Stimulated activated CD4-positive, alpha-beta T cell treated with anti-CD3 and anti-CD28 coated beads, Interleukin-4, amount 100 ng/mL, for 1 hour (primary cell): Measurements from ENCODE around the gene PCSK1.
"Not testable (repeated sequence)": the region's sequence is repeated elsewhere in the genome, so short reads cannot be mapped to it uniquely, and the experiment has no call there.

Experiments
- DNase-seq: peaks from one replicate; pipeline ENCODE4 v3.0.0-alpha.2; 2020

PCSK1 gene

DNA sequence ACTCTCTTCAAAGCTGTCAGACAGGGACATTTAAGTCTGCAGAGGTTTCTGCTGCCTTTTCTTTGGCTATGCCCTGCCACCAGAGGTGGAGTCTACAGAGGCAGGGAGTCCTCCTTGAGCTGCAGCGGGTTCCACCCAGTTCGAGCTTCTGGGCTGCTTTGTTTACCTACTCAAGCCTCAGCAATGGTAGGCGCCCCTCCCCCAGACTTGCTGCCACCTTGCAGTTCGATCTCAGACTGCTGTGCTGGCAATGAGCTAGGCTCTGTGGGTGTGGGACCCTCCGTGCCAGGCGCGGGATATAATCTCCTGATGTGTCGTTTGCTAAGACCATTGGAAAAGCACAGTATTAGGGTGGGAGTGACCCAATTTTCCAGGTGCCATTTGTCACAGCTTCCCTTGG lies 65.7 kb downstream of the PCSK1 start:
- not testable (repeated sequence) for DNase-seq

DNA sequence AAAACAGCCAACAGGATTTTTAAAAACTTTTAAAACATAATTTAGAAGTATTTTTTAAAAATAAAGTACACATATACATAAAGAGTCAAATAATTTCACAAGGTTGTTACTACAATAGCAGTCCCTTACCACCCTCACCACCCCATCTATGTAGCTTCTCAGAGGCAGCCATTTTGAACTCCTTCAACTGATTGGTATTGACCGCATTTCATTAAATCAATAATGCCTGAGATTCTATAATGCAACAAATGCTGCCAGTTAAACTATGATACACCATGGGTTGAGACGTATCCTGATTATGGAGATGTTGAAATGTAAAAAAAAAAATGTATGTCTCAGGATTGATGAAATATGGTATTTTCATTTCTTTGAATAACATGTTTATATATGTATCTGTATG lies 78.8 kb downstream of the PCSK1 start:
- no peak for DNase-seq

GRCh38 chr5:96353220-96353619 lies 79.8 kb downstream of the PCSK1 start:
- no peak for DNase-seq

DNA sequence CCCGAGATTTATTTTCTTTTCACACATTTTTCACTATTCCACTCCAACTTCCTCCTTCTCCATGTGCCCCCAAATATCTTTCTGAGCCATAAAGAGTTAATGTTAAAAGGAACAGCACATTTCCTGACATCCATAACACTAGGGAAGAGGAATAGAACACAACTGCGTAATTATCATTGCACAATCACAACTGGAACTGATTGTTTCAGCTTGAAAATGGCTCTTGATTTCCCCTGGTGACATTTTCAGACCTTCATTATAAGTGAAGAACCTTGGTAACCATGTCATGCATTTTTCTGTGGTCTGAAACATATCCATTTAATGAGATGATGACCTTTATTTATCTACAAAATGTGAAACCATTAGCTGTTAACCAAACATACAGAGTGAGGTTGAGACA lies 82.4 kb downstream of the PCSK1 start:
- DNase-seq: no peak

GRCh38 chr5:96348536-96348935 lies 84.5 kb downstream of the PCSK1 start:
- no peak for DNase-seq

DNA sequence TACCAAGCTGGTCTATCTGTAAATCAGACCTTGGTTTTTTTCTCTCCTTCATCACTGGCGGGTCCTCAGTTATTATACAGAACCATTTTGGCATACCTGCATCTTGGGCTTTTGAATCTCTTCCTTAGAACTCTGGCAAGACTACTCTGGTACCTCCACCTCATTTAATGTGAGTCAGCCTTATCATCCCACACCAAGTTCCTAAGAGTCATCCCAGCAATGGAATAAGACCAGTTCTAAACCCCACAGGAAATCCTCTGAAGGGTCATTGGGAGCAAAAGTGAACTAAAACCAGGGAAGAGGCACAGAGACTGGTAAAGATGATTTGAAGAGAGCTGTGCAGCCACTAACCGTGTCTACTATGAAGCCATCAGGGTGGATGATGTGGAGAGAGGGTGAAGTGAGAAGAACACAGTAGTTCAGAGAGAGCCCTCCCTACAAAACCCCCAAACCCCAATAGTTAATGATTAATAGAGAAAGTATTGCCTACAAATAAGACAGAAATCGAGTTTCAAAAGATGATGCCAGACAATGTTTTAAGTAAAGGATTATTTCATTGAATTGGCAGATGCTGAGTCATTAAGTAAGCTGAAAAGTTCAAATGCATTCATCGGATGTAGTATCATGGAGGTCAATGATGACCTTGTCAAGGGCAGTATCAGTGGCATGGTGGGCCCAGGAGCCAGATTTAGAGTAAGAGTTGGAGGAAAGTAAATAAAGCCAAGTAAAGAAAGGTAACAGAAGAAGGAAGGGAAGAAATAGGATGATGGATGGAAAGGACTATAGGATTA lies 85.4 kb downstream of the PCSK1 start:
- DNase-seq: no peak

- DNase-seq: no peak
Observed at GRCh38 chr5:96344678-96345577, 88.1 kb downstream of the PCSK1 start.

GRCh38 chr5:96343094-96343493 lies 90.0 kb downstream of the PCSK1 start:
- DNase-seq: no peak

- DNase-seq: no peak
Observed at GRCh38 chr5:96342581-96342980, 90.5 kb downstream of the PCSK1 start.
